GM18526 (cell line): Measurements from ENCODE around the gene LRP5.

Experiments used
- POLR2A ChIP-seq: IDR thresholded peaks from 3 replicates; pipeline ENCODE4 v1.6.1; 2011; ENCODE audit not compliant: insufficient read length; ENCODE audit errors: extremely low read depth

LRP5 gene

DNA sequence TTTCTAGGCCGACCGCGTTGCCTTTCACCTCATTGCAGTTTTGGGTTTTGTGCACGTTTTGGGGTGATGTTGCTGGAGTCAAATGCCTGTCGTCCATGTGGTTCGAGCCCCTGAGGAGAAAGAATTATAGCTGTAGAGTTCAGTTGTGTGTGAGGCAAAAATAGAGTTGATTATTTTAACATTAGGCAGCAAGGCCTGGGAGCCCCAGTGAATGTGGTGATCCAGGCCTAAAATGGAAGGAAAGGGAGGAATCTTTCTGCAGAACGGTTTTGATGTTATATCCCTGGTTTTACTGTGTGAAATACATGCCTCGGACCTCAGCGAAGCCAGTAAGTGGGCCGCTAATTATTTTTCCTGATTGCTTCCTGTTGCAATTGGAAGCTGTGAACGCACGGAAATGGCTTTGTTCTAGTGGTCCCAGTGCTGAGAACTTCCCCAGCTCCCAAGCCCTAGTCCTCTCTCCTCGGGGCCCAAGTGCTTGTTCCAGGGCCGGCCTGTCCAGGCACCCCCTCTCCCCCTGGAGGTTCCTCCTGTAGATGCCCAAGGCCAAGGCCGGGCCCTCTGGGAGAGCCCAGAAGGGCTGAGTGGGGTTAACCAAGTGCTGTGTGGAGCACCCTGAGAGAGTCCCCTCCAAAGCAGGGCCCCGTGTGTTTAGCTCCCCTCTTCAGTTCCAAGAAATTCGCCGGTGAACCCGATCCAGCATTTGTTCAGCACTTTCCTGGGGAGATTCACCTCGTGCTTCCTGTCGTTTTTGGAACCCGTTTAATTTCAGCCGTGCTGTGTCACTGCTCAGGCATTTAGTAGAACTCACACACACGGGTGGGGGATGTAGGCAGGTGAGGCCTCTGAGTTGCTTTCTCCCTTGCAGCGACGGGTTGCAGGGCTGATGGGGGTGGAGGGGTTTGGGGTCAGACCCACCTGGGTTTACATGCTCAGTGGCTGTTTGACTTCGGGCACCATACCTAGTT lies 2.1 kb downstream of the LRP5 start:
- TF ChIP-seq POLR2A: no peak

GRCh38 chr11:68315171-68315920 lies 3.0 kb downstream of the LRP5 start:
- no peak for TF ChIP-seq POLR2A

DNA sequence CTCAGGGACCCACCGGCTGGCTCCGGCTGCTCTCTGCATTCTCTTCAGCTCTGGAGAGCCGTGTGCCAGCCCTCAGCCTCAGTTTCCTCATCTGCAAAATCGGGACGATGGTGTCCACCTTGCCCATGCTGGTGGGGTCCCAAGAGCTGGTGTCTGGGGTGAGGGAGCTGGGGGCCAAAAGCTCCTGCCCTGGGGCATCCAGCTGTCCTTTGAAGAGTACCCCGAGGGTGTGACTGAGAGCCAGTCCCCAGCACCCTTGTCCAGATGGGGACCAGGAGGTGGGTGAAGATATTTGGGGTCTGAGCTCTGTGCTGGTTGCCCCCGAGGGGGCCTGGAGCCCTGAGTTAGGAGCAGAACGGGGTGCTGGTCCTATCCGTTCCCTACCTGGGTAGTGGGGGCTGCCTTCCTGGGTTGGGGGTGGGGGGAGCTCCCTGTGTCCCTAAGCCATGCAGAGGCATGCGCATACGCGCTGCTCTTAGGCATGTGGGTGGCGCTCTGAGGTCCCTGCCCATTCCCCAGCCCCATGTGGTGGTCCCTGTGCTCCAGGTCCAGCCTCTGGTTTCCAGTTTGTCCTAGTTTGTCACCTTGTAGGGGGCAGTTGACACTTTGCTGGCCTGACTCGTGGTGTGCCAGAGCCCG lies 4.9 kb downstream of the LRP5 start:
- TF ChIP-seq POLR2A: no peak

GRCh38 chr11:68321293-68322051 lies 9.1 kb downstream of the LRP5 start:
- TF ChIP-seq POLR2A: no peak

DNA sequence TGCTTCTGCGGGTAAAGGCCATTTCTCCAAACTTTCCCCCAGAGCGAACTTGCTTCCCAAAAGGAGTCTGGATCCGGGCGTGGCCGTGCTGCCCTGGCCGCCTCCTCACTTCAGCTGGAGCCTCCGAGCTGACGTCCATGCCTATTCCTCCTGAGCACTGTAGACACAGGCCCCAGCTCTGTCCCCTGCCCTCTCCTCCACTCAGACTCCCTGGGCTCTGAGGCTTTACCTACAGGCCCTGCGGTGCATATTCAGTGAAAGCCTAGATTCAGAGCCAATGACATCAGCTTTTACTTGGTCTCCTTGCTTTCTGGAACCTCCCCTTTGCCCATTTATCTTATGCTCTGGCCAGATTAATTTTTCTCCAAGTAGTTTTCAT lies 9.7 kb downstream of the LRP5 start:
- no peak for TF ChIP-seq POLR2A

DNA sequence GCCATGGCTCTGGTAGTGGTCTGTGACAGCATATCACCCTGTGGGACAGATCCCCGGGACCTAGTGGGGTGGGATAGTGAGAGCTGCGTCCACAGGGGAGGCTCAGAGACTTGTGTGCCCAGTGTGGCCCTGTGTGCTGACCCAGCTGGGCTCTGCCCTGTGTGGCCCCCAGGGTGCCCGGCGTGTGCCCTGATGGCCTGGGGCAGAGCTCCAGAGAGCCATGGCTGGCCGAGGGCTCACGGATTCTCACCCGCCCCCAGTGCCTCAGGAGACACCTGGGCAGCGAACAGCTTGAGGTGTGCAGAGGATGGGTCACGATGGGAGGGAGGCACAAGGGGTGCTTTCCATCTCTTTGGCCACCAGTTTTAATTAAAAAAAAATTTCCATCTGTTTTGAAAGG lies 11.8 kb downstream of the LRP5 start:
- no peak for TF ChIP-seq POLR2A

DNA sequence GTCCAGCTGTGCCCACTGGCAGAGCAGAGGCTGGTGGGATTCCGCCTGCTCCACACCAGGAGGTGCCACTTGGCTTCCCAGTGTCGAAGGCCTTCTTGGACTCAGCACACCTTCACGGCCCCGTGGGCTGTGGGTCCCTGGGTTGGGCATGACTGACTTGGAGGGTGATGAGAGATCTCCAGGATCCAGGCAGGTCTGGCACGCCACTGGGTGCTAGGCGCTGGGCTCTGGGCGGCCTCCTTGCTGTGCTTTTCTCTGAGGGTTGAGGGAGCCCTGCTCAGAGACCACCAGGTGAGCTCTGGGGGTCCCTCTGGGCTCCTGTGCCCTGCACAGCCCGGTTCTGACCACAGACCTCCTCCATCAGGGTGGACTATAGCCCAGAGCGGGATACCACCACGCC lies 12.3 kb downstream of the LRP5 start:
- no peak for TF ChIP-seq POLR2A

DNA sequence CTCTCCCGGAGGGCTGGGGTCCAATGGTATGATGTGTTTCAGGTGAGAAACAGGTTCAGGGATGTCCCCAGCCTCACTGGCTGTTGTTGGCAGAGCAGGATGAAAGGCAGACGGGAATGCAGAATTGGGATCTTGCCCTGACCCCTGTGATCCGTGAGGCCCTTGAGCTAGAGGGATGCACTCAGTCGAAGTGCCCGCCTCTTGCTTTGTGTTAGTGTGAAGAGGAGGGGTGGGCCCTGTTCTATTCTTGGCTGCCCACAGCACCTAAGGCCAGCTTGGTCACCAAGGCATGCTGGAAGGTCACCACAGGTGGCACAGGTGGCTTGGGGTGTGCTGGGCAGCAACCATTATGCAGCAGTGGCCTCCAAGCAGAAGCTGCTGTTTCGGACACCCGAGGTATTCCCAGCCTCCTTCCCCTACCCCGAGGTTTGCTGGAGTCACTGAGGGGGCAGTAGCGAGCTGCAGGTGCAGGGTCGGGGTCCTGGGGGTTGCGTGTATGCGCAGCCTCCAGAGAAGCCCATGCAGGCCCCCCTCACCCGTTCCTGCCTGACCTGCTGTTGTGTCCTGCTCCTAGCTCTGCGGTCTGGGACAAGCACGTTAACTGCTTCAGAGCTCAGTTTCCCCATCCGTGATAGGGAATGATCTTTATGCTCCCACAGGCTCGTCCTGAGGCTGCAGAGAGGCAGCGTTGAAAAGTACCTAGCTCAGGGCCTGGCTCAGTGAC lies 13.0 kb downstream of the LRP5 start:
- no peak for TF ChIP-seq POLR2A

- TF ChIP-seq POLR2A: no peak
Observed at GRCh38 chr11:68325907-68326220, 13.5 kb downstream of the LRP5 start.

DNA sequence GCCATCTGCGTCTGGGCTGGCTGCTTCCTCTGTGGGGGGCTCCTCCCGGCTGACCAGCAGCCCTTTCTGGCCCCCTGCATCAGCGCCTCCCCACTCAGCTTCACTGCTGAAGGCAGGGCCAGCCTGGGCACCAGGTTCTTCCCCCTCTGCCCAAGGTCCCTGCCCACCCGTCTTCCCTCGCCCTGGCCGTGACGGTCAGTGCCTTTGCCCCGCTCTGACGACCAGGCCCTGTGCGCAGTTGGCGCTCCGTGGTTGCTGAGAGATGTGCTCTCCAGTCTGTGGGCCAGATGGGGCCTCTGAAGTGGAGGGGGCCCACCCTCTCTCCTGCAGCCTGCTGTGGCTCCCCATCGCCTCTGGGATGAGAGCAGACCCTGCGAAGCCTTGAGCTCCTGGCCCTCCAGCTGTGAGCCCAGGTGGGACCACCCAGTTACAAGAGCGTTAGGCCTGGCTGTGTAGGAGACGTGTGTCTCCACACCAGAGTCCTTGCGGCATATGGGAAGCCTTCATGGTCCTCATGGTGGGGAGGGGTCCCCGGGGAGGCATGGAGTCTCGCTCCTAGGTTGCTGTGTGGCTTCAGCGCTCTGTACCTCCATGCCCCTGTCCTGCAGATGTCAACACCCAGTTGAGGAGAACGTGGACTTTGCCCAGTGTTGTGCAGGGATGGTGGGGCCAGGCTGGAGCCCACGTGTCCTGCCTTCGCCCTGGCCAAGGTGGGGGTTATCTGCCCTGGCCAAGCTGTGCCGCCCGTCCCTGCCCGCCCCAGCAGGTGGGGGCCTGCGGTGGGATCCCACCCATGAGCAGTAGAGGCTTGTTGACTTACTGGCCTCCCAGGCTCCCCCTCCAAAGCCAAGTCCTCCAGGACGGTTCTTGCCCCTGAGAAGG lies 14.2 kb downstream of the LRP5 start:
- TF ChIP-seq POLR2A: no peak

- TF ChIP-seq POLR2A: no peak
Observed at GRCh38 chr11:68327586-68328370, 15.4 kb downstream of the LRP5 start.

DNA sequence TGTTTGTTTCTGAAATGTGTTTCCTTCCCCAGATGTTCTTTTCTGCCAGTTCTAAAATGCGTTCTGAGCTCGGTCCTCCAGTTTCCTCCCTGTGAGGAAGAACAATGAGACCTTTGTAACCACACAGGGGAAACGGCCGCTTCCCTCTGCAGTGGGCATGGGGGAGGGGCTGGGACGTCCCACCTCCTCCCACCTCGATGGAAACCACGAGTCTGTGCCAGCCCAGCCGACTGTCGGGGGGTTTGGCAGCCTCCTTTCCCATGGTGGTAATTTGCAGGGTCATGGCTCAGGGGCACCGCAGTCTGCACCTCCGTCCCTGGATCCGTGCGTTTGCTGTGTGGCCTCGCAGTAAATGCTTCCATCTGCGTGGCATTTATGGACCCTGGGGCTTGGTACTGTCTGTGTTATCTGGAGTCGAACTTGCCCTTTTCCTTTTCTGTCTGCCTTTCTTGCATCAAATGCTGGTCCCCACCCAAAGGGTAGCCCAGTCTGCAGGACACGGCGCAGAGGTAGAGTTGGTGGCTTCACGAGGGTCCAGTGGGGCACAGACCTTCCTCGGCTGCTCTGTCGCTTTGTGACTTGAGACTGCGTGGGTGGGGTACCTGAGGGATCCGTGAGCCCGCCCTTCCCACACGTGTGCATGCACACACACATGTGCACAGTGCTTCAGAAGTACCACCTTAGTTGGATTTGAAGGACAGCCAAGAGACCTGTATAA lies 16.1 kb downstream of the LRP5 start:
- TF ChIP-seq POLR2A: no peak
